SW 1271 (cell line): ENCODE results near the gene CALCB.

Experiments
- DNase-seq, 2 experiments: peaks; one replicate each; lab custom pipeline; 2025; lab: John Stamatoyannopoulos, UW

CALCB gene

DNA sequence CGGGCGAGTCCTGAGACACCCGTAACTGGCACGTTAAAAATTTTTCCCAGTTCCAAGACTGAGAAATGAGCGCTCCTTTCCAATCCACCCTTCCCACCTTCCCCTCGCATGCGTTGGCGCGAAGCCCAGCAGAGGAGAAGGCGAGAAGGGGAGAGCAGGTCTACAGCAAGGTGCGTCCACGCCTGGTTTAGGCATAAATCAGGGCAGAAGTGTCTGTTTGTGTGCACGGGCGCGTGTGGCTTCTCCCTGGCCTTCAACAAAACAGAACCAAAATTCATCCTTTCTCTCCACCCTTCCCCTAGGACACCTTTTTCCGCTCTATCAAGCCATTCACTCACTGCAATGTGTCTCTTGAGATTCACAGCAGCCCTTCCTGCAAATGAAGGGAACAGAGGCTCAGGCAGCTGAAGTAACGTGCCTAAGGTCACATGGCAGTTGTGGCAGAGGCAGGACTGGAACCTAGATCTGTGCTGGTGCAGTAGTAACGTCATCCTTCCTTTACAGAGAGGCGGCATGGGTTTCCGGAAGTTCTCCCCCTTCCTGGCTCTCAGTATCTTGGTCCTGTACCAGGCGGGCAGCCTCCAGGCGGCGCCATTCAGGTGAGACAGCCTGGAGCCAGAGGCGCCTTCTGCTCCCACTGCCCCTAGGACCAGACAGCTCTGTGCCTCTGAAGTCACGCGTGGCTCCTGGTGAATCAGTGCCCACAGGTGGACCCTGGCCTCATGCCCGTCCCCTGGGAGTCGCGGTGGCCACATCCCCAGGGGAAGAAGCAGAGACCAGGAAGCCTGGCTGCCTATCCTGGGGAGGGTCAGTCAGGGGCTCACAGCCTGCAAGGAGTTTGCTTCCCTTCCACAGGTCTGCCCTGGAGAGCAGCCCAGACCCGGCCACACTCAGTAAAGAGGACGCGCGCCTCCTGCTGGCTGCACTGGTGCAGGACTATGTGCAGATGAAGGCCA lies 1.1 kb downstream of the CALCB start:
- DNase-seq, result peak; percentile 21 to 39

DNA sequence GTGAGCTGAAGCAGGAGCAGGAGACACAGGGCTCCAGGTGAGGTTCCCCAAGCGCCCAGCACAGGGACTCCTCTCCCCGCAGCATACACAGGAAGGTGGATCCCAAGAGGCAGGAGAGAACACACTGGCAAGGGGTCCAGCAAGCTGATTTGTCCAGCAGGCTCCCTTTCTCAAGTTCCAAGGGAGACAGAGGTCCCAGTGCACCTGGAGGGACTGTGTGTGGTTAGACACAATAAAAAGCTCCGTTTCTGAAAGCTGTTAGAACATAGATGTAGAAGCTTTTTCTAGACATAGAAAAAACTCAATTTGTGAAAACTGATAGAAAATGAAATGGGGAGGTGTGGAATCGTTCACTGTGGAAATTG lies 1.8 kb downstream of the CALCB start:
- DNase-seq, result no peak

DNA sequence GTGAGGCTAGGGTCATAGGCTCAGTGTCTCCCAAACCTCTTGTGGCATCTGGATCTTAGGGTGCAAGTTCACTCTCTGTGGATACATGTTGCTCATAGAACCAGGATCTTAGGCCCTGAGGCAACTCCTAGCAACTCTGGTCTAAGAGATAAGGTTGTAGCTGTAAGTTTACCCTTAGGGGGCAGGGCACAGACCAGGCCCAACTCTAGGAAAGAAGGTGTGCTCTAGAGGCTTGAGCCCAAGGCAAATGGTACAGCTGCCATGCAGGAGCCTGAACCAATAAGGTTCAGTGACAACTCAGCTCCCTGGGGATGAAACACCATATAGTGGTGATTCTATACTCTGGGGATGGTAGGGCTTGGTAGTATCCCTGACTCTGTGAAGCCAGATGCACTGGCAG lies 17.8 kb downstream of the CALCB start:
- no peak for DNase-seq

DNA sequence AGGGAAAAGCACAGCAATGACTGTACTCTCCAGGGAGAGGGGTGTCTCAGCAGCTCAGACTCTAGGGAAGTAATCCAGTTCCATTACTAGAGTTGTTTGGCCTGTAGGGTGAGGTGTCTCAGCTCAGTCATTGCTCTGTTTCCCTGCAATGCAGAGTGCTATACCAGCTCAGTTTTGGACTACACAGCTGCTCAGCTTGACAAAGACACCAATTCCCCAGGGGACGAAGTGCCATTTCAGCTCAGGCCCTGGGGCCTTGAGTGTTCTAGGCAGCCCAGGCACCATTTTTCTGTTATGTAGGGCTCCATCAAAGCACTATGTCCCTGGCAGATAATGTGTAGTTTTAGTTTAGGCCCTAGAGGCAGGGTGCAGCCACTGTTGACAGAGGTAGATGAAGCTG lies 18.2 kb downstream of the CALCB start:
- no peak for DNase-seq

GRCh38 chr11:15093432-15093831 lies 20.0 kb downstream of the CALCB start:
- no peak for DNase-seq

DNA sequence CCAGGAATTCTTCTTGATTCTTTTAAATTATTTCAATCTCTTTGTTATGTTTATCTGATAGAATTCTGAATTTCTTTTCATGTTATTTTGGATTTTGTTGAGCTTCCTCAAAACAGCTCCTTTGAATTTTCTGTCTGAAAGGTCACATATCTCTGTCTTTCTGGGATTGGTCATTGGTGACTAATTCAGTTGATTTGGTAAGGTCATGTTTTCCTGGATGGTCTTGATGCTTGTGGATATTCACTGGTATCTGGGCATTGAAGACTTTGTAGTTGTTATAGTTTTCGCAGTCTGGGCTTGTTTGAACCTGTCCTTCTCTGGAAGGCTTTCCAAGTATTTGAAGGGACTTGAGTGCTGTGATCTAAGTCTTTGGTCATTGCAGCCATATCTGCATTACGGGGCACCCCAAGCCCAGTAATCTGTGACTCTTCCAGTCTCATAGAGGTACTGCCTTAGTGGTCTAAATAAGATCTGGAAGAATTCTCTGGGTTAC lies 22.4 kb downstream of the CALCB start:
- no peak for DNase-seq

DNA sequence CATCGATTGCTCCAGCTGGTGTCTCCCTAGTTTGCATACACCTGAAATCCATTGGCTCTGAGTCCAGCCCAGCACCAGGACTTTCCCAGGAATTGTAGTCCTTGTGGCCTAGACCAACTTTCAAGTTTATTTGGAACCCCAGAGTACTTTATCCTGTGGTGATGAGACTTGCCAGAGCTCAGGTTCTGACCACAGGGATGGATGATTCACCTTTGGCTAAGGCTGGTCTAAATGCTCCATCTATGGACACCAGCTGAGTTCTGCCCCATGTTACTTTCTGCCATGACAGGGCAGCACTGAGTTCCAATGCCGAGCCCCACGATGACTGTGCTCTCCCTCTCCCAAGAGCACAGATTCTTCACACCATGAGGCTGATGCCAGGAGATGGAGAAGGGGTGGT lies 24.0 kb downstream of the CALCB start:
- DNase-seq, result no peak

DNA sequence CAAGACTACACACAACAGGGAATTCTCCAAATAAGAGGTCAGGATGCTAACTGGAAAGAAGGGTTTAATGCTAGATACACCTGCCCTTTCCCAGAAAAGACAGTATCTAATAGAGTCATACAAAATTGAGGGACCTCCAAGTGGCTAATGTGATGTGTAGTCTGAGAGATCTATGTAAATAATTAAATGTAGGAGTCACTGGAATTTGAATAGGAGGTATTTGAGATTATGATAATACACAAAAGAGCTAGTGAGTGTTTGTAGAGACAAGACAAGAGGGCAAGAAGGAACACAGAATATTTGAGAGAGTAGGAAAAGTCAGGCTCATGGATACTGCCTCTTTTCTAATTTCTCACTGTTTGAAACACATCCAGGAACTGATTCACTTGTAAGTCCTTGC lies 25.9 kb downstream of the CALCB start:
- DNase-seq, result no peak

DNA sequence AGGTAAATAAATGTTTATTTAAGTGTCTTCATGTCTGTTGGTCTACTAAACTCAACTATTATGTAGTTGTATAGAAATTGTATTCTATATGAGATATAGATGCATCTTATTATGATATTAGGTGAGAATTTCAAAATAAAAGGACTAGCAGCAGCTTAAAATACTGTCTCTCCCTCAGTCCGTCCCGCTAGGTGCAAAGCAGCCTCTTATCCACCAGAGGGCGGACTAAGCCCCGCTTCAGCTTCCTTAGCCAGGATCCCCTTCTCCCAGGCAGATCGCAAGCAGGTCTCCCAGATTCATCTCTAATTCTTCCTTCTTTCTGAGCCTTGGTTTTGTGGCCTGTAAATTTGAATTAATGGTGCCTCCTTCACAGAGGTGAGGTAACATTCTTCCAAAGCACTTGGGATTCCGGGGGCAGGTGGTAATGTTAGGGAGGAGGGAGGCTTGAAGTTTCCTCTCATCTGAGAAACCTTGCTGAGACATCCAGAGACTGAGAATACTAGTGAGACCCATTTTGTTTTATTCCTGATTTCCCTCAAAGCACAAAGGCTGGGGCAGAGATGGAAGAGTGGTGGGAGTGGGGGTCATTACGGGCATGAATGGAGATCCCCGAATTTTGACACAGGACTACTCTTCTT lies 27.8 kb downstream of the CALCB start:
- peak; percentile 29 to 53 for DNase-seq

DNA sequence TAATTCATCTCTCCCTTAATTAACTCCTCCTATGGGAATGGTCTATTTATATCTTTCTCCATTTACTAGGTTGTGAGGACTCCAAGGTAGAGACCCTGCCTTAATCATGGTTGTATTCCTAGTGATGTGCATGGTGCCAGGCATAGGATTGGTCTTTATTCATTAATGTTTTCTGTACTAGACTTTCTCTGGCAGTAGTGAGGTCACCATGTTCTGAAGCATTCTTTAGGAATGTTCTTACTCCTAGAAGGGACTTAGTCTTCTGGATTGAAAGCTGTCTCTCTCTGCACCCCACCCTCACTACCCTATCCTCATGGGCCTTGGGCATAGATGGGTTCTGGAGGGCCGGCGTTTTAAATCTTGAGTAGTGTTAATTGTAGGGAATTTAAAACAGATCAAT lies 30.8 kb downstream of the CALCB start:
- DNase-seq, result no peak

DNA sequence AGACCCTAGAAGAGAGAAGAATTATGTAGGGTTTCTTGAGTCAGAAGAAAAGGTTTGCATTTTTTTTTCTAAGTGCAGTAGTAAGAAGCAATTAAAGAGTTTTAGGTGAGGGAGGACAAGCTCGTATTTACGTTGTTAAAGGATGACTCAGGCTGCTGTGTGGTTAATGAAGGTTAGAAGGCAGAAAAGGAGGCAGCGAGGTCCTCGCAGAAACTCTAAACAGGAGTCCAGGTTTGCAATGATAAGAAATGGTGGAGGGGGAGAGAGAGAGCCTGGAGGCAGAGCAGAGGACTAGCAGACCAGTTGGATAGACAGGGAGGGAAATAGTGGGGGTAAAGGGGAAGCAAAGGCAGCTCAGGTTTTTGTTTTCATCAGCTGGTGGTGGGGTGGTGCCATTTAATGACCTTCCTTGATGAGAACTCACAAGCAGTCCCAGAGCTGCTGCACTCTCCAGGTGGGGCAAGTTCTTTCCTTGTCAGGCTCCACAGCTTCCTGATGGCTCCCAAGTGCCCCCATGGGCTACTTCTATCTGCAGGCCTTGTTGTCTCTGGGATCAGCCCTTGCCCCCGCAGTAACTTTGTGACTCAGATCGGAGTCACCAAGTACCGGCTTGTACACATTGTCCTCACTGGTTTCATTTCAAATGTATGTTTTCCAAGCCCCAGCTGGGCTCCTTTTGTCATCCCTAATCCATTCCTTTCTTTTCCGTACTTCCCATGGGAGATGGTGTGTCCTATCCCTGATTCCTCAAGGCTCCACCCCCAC lies 33.0 kb downstream of the CALCB start:
- DNase-seq, result peak in 1 of 2 experiments; percentile 50

GRCh38 chr11:15107730-15108515 lies 34.5 kb downstream of the CALCB start:
- peak in 1 of 2 experiments; percentile 40 for DNase-seq

GRCh38 chr11:15108592-15109130 lies 35.3 kb downstream of the CALCB start:
- DNase-seq, result no peak

DNA sequence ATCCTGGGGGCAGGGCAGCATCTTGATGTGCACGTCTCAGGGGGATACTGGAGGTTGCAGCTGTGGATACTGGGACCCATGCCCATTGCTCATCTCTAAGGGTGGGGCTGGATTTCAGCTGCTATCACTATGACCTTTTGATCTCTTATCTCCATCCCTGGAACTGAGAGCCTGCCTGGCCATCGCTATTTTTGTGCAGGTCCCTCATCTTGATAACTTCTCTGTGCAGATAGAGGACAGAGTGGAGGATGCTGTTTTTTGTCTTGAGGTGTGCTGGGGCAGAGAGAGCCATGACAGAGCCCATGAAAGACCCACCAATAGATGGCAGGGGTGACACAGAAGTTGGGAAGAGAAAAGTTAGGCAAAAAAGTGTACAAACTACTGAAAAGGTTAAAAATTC lies 36.2 kb downstream of the CALCB start:
- DNase-seq, result no peak

GRCh38 chr11:15111215-15111614 lies 37.8 kb downstream of the CALCB start:
- DNase-seq, result no peak

- no peak for DNase-seq
These were observed 38.7 kb downstream of the CALCB start for GRCh38 chr11:15112131-15112541.

- no peak for DNase-seq
These were observed 40.0 kb downstream of the CALCB start for GRCh38 chr11:15113381-15113780.

DNA sequence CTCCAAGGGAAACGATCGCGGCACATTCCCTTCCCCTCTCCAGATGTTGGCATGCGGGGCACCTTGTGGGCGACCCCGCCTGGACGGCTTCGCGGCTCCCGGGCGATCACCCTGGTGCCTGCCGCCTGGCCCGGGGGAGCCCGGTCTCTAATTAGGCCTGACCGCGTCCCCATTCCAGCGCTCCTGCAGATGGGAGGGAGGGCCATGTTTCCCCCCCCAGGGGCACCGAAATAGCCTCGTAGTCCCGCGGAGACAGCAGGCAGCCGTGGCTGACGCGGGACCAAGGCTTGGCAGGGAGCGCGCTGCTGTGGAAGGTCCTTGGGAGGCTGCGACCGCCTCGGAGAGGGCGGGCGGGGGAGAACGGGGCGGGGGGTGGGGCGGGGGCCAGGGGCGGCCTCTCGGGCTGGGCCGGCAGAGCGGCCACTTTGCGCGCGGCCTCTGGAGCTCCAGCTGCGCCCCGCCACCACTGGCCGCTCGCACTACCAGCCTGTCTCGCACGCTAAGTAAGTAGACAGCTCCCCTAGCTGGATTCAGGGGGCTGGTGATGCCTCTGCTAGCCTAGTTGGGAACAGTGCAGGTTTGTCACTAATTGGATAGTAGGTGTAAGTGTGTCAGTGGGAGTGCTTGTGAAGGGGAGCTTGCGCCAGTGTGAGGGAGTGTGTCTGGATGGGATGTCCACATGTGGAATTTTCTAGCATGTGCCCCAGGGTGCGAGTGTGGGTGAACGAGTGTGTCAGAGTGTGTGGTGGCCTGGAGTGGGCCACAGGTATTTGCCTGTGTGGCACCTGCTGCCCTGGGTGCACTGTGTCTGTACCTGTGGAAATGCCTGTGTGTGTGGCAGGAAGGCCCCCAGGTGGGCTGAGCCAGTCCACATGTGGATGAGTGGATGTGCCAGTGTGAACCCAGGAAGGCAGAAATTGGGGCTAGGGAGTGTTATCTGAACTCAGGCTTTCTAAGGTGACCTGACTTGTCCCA lies 41.4 kb downstream of the CALCB start, which contains the start of gene INSC:
Gene INSC (plus strand): TSS at position 423 of the 975 bp plus-strand sequence. CDS start 34,252 bp downstream, outside the sequence.
- DNase-seq, result no peak

DNA sequence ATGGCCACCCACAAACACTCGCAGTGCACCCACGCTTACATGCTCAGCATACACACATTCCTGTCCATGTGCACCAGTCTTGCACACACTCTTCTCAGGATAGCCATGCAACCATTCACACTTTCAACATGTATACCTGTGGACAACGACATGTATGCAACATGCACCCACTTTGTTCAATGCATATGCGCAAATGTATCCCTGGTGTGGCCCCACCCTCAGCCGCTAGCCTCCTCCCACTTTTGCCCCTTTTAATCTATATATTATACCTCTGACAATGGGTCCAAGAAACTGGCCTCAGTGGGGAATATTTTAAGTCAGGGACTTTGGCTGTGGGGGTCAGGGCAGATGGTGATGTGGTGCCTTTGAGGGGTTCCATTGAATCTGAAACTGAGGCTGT lies 42.3 kb downstream of the CALCB start:
- DNase-seq, result no peak

- DNase-seq, result no peak
These were observed 44.4 kb downstream of the CALCB start for GRCh38 chr11:15117751-15118150.
